Liver (tissue), 9 donors: ENCODE results near the gene GLE1. TPM values are rescaled to one million over a fixed set of nuclear protein-coding genes. Genes with fewer than 3 reads are reported as not detected.
A peak's percentile ranks its signal among the peaks of the same experiment; 100 is the strongest.

Experiments
- DNase-seq: peaks from one replicate; pipeline ENCODE4 v3.0.0-alpha.2; 2017; ENCODE audit warnings: low spot score
- H3K27ac ChIP-seq, 2 donors: one replicate each; pipeline ENCODE4 v1.7.0; 2013; ENCODE audit warnings: inconsistent platforms in 2 of 2, low read length in 2 of 2, control low read depth in 1 of 2, low read depth in 1 of 2, mild to moderate bottlenecking in 1 of 2
- H3K27me3 ChIP-seq, 4 donors: one replicate each; pipeline versions ENCODE4 v1.6.1 to v1.7.0; 2013; ENCODE audit warnings: low read length in 3 of 4, inconsistent platforms in 1 of 4, mild to moderate bottlenecking in 1 of 4, moderate library complexity in 1 of 4; ENCODE audit not compliant: control insufficient read depth in 4 of 4, insufficient read depth in 4 of 4
- H3K36me3 ChIP-seq, 4 donors: one replicate each; pipeline versions ENCODE4 v1.6.1 to v1.7.0; 2013; ENCODE audit warnings: low read length in 3 of 4, mild to moderate bottlenecking in 3 of 4, low read depth in 1 of 4, moderate library complexity in 1 of 4; ENCODE audit not compliant: control insufficient read depth in 4 of 4, insufficient read depth in 3 of 4
- H3K4me1 ChIP-seq, 4 donors: one replicate each; pipeline versions ENCODE4 v1.6.1 to v1.7.0; 2013; ENCODE audit warnings: low read length in 3 of 4, mild to moderate bottlenecking in 3 of 4, moderate library complexity in 1 of 4; ENCODE audit not compliant: control insufficient read depth in 4 of 4, insufficient read depth in 4 of 4
- H3K4me3 ChIP-seq, 3 donors: one replicate each; pipeline versions ENCODE4 v1.6.1 to v1.7.0; 2013; ENCODE audit warnings: low read length in 3 of 3, control low read depth in 1 of 3, low read depth in 1 of 3, mild to moderate bottlenecking in 1 of 3
- H3K9ac ChIP-seq, 2 donors: one replicate each; pipeline ENCODE4 v1.7.0; 2013; ENCODE audit warnings: low read length in 2 of 2, mild to moderate bottlenecking in 2 of 2, moderate library complexity in 2 of 2, control low read depth in 1 of 2, low read depth in 1 of 2
- H3K9me3 ChIP-seq, 4 donors: one replicate each; pipeline versions ENCODE4 v1.6.1 to v1.7.0; 2013; ENCODE audit warnings: low read length in 3 of 4; ENCODE audit not compliant: control insufficient read depth in 4 of 4
- FOXA1 ChIP-seq: IDR thresholded peaks from 2 replicates; pipeline ENCODE4 v1.6.1; 2016; ENCODE audit warnings: antibody characterized with exemption
- HNF4A ChIP-seq, 2 donors: conservative IDR thresholded peaks; 2 replicates each; pipeline ENCODE4 v1.6.1; 2016; ENCODE audit warnings: antibody characterized with exemption in 2 of 2, mild to moderate bottlenecking in 2 of 2
- HNF4G ChIP-seq: IDR thresholded peaks from 2 replicates; pipeline ENCODE4 v1.6.1; 2016; ENCODE audit warnings: antibody characterized with exemption
- JUND ChIP-seq, 2 donors: IDR thresholded peaks; 2 replicates each; pipeline ENCODE4 v1.6.1; 2016; ENCODE audit warnings: antibody characterized with exemption in 2 of 2
- NR2F2 ChIP-seq: IDR thresholded peaks from 2 replicates; pipeline ENCODE4 v1.6.1; 2016; ENCODE audit warnings: antibody characterized with exemption
- RAD21 ChIP-seq, 2 donors: IDR thresholded peaks; 2 replicates each; pipeline ENCODE4 v1.6.1; 2016; ENCODE audit warnings: antibody characterized with exemption in 2 of 2, mild to moderate bottlenecking in 2 of 2
- RXRA ChIP-seq, 2 donors: IDR thresholded peaks; 2 replicates each; pipeline ENCODE4 v1.6.1; 2017 to 2018; ENCODE audit warnings: antibody characterized with exemption in 2 of 2, mild to moderate bottlenecking in 1 of 2
- SP1 ChIP-seq: IDR thresholded peaks from 2 replicates; pipeline ENCODE4 v1.6.1; 2018; ENCODE audit warnings: antibody characterized with exemption, mild to moderate bottlenecking
- TAF1 ChIP-seq: conservative IDR thresholded peaks from 2 replicates; pipeline ENCODE4 v1.6.1; 2016; ENCODE audit warnings: antibody characterized with exemption, mild to moderate bottlenecking
- YY1 ChIP-seq: IDR thresholded peaks from 2 replicates; pipeline ENCODE4 v1.6.1; 2016; ENCODE audit warnings: antibody characterized with exemption, mild to moderate bottlenecking
- WGBS: extraction: QIAGEN DNeasy Blood & Tissue Kit; methylation state at CpG from one replicate; pipeline ENCODE4 v1.1.7; 2013; 5-methylcytosine and 5-hydroxymethylcytosine counted together
- polyA plus RNA-seq, 2 donors: library from polyadenylated mRNA; stranded (reverse) in 1 of 2; unstranded in 1 of 2; fragments of 200-250 nt in 1 of 2; fragments of >200 nt in 1 of 2; fragmentation: Nextera tagmentation in 1 of 2; extraction: Ambion mirVana in 1 of 2; gene quantifications; one replicate each; pipeline versions ENCODE4 v1.2.1 to v1.2.3, GENCODE V29; 2013 to 2015
- total RNA-seq, 2 donors: library from RNA; depleted of rRNA; stranded (reverse); fragments of >200 nt; gene quantifications; one replicate each; pipeline ENCODE4 v1.2.3, GENCODE V29; 2014
- TF ChIP-seq, protein P1 (sequence below): IDR thresholded peaks from 2 replicates; pipeline ENCODE4 v1.6.1; 2016; ENCODE audit warnings: antibody characterized with exemption
- TF ChIP-seq, protein P2 (sequence below): IDR thresholded peaks from 2 replicates; pipeline ENCODE4 v1.6.1; 2016; ENCODE audit warnings: antibody characterized with exemption
- TF ChIP-seq, protein P3 (sequence below): IDR thresholded peaks from 2 replicates; pipeline ENCODE4 v1.6.1; 2016; ENCODE audit warnings: antibody characterized with exemption, mild to moderate bottlenecking
- TF ChIP-seq, protein P4 (sequence below): fragments of 150-350 bp; IDR thresholded peaks from 2 replicates; pipeline ENCODE4 v1.5.1; 2017; ENCODE audit warnings: improper control_type of control experiment, low read depth, low read length; ENCODE audit not compliant: missing input control
- TF ChIP-seq, protein P5 (sequence below): IDR thresholded peaks from 2 replicates; pipeline ENCODE4 v1.6.1; 2016; ENCODE audit warnings: antibody characterized with exemption
- donor health status: healthy.
- donor health status: healthy.
- donor health status: healthy.
- donor health status: healthy.
- donor health status: healthy.

Gene GLE1
- total and polyA plus RNA-seq, 4 donors, result 5.3 to 19.5 (median 12.8) TPM

DNA sequence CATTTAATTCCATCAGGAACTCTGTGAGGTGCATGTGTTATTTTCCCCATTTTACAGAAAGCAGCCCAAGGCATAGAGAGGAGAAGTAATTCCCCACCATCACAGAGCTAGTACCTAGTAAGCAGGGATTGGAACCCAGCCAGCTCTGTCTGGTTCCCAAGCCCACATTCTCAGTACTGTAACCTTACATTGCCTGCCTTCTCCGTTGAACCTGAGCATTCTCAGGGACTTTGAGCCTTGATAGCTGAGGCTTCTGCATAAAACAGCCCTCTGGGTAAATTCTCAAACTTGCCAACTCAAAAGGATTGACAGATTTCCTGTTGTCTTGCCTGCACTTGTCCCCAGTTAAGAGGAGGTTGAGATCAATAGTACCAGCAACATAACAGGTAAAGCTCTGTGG, 9.2 kb upstream of the GLE1 start (continued):
- no peak for TF ChIP-seq NR2F2
- TF ChIP-seq TAF1, result no peak
- TF ChIP-seq, protein P1, sequence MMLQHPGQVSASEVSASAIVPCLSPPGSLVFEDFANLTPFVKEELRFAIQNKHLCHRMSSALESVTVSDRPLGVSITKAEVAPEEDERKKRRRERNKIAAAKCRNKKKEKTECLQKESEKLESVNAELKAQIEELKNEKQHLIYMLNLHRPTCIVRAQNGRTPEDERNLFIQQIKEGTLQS, result no peak
- no peak for TF ChIP-seq RXRA (IDR thresholded peaks at IDR 0.05)

DNA sequence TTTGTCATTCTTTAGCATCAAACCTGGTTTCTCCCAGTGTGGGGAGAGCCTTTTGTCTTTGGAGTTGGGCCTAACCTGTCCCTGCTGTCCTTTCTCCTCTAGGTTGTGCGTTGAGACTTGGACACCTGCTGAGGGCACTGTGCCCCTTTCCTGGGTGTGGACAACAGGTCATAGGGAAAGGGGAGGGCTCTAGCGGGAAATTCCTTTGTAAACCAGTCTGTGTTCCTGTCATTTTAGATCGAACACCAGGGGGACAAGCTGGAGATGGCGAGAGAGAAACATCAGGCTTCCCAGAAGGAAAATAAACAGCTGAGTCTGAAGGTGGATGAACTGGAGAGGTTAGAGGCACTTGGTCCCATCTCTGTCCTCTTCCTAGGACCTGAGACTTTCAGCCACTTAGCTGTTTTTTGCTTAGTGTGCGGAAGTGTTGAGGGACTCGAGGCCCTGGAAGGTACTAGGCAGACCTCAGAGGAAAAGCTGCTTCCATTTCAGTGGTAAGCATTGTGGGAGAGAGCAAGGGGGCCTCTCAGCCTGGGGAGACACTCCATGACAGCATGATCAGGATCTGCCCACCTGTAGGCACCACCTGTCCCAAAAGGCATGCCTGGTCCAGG, 8.6 kb upstream of the GLE1 start:
- no peak for DNase-seq
- H3K27me3 ChIP-seq, result no peaks in the 10 kb centered on the region
- H3K27ac ChIP-seq, result peak overlapping the region; percentile 63 to 69
- H3K4me3 ChIP-seq, result peak overlapping the region in 1 of 3 donors; percentile 1
- no peaks in the 10 kb centered on the region for H3K9me3 ChIP-seq
- H3K36me3 ChIP-seq, result peaks cover 2 to 23% (median 10%) of the 10 kb centered on the region in 4 donors
- TF ChIP-seq RAD21 (IDR thresholded peaks at IDR 0.05) (peak; percentile 80 to 83), YY1 (peak; percentile 21), HNF4A (conservative IDR thresholded peaks at IDR 0.05) (peak; percentile 58 to 71), HNF4G (no peak), SP1 (peak; percentile 87), JUND (IDR thresholded peaks at IDR 0.05) (peak in 1 of 2 donors; percentile 34), RXRA (IDR thresholded peaks at IDR 0.05) (peak; percentile 81 to 87), FOXA1 (no peak)
- TF ChIP-seq, protein P2, sequence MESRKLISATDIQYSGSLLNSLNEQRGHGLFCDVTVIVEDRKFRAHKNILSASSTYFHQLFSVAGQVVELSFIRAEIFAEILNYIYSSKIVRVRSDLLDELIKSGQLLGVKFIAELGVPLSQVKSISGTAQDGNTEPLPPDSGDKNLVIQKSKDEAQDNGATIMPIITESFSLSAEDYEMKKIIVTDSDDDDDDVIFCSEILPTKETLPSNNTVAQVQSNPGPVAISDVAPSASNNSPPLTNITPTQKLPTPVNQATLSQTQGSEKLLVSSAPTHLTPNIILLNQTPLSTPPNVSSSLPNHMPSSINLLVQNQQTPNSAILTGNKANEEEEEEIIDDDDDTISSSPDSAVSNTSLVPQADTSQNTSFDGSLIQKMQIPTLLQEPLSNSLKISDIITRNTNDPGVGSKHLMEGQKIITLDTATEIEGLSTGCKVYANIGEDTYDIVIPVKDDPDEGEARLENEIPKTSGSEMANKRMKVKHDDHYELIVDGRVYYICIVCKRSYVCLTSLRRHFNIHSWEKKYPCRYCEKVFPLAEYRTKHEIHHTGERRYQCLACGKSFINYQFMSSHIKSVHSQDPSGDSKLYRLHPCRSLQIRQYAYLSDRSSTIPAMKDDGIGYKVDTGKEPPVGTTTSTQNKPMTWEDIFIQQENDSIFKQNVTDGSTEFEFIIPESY, result no peak
- TF ChIP-seq, protein P3, sequence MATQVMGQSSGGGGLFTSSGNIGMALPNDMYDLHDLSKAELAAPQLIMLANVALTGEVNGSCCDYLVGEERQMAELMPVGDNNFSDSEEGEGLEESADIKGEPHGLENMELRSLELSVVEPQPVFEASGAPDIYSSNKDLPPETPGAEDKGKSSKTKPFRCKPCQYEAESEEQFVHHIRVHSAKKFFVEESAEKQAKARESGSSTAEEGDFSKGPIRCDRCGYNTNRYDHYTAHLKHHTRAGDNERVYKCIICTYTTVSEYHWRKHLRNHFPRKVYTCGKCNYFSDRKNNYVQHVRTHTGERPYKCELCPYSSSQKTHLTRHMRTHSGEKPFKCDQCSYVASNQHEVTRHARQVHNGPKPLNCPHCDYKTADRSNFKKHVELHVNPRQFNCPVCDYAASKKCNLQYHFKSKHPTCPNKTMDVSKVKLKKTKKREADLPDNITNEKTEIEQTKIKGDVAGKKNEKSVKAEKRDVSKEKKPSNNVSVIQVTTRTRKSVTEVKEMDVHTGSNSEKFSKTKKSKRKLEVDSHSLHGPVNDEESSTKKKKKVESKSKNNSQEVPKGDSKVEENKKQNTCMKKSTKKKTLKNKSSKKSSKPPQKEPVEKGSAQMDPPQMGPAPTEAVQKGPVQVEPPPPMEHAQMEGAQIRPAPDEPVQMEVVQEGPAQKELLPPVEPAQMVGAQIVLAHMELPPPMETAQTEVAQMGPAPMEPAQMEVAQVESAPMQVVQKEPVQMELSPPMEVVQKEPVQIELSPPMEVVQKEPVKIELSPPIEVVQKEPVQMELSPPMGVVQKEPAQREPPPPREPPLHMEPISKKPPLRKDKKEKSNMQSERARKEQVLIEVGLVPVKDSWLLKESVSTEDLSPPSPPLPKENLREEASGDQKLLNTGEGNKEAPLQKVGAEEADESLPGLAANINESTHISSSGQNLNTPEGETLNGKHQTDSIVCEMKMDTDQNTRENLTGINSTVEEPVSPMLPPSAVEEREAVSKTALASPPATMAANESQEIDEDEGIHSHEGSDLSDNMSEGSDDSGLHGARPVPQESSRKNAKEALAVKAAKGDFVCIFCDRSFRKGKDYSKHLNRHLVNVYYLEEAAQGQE, result peak; percentile 36
- TF ChIP-seq, protein P4, sequence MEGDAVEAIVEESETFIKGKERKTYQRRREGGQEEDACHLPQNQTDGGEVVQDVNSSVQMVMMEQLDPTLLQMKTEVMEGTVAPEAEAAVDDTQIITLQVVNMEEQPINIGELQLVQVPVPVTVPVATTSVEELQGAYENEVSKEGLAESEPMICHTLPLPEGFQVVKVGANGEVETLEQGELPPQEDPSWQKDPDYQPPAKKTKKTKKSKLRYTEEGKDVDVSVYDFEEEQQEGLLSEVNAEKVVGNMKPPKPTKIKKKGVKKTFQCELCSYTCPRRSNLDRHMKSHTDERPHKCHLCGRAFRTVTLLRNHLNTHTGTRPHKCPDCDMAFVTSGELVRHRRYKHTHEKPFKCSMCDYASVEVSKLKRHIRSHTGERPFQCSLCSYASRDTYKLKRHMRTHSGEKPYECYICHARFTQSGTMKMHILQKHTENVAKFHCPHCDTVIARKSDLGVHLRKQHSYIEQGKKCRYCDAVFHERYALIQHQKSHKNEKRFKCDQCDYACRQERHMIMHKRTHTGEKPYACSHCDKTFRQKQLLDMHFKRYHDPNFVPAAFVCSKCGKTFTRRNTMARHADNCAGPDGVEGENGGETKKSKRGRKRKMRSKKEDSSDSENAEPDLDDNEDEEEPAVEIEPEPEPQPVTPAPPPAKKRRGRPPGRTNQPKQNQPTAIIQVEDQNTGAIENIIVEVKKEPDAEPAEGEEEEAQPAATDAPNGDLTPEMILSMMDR, result peak; percentile 48
- TF ChIP-seq, protein P5, sequence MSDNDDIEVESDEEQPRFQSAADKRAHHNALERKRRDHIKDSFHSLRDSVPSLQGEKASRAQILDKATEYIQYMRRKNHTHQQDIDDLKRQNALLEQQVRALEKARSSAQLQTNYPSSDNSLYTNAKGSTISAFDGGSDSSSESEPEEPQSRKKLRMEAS, result peak; percentile 34
- WGBS, result 50% methylated on average over 6 of the region's 6 CpGs
- peaks cover 11 to 27% (median 23%) of the 10 kb centered on the region in 4 donors for H3K4me1 ChIP-seq
- H3K9ac ChIP-seq, result no peak overlapping the region
